Ovary (tissue), 3 donors: ENCODE measurements around the gene CAMTA1.

Experiments
- EP300 ChIP-seq: sonication (generic); formaldehyde crosslinking; IDR thresholded peaks from one replicate; pipeline ENCODE4 v1.6.1; 2017; ENCODE audit warnings: antibody characterized with exemption
- TF ChIP-seq, protein P1 (sequence below), 3 donors: fragments of 450-650 bp in 2 of 3; fragments of 200-600 bp in 1 of 3; IDR thresholded peaks; one replicate each; pipeline versions ENCODE4 v1.5.1 to v1.8.0; 2016 to 2022; ENCODE audit warnings: antibody characterized with exemption in 3 of 3, mild to moderate bottlenecking in 1 of 3
- donor health status: DM: no; HTN: no; CAD: no.

DNA sequence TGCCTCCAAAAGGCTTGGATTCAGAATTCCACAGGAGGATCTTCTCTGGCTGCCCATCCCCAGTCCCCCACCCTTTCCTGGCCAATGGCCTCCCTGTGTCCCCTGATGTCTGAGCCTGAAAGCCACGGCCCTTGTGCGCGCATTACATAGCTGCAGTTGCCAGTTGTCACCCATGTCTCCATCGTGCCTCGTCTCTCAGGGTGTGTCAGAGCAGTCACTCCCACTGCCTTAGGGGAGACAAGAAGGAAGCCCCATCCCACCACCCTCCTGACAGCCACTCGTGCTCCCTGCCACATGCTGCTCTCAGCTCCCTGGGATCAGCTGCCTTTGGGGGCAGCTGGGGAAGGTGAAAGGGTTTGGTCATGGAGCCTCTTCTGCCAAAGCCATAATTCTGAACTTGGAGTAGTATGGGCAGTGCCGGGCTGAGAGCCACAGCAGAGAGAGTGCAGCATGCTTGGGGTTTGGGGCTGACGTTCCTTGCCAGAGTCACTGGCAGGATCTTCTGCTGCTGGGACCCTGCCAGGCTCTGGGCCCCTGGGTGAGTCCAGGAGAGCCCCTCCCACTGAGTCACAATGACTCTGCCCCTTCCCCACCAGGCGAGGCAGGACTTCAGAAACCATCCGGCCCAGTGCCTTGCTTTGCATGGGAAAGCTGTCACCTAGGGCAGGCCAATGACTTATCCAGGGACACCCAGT lies 700.0 kb downstream of the CAMTA1 start:
- TF ChIP-seq, protein P1, sequence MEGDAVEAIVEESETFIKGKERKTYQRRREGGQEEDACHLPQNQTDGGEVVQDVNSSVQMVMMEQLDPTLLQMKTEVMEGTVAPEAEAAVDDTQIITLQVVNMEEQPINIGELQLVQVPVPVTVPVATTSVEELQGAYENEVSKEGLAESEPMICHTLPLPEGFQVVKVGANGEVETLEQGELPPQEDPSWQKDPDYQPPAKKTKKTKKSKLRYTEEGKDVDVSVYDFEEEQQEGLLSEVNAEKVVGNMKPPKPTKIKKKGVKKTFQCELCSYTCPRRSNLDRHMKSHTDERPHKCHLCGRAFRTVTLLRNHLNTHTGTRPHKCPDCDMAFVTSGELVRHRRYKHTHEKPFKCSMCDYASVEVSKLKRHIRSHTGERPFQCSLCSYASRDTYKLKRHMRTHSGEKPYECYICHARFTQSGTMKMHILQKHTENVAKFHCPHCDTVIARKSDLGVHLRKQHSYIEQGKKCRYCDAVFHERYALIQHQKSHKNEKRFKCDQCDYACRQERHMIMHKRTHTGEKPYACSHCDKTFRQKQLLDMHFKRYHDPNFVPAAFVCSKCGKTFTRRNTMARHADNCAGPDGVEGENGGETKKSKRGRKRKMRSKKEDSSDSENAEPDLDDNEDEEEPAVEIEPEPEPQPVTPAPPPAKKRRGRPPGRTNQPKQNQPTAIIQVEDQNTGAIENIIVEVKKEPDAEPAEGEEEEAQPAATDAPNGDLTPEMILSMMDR (IDR thresholded peaks at IDR 0.05) = no peak
- TF ChIP-seq EP300 = no peak
